Vagina (tissue), 2 donors: ENCODE data around the gene ATN1. TPM values are rescaled to one million over a fixed set of nuclear protein-coding genes. Genes with fewer than 3 reads are reported as not detected.

Experiments
- DNase-seq, 2 donors: peaks; one replicate each; pipeline ENCODE4 v3.0.0-alpha.2; 2017; ENCODE audit errors: extremely low spot score in 2 of 2
- H3K27ac ChIP-seq: fragments of 200-600 bp; sonication (generic); one replicate; pipeline ENCODE4 v1.5.1; 2019
- H3K27me3 ChIP-seq: fragments of 200-600 bp; sonication (generic); one replicate; pipeline ENCODE4 v1.5.1; 2019
- H3K36me3 ChIP-seq, 2 donors: fragments of 200-600 bp; sonication (generic); one replicate each; pipeline ENCODE4 v1.5.1; 2017 to 2019
- H3K4me1 ChIP-seq: fragments of 200-600 bp; sonication (generic); one replicate; pipeline ENCODE4 v1.5.1; 2019
- H3K4me3 ChIP-seq, 2 donors: fragments of 200-600 bp; sonication (generic); 1 replicate in 1 of 2; 2 replicates in 1 of 2; pipeline ENCODE4 v1.5.1; 2016 to 2019
- H3K9me3 ChIP-seq: fragments of 200-600 bp; sonication (generic); one replicate; pipeline ENCODE4 v1.5.1; 2019
- CTCF ChIP-seq, 3 experiments: fragments of 450-650 bp in 2 of 3; fragments of 200-600 bp in 1 of 3; sonication (generic) in 1 of 3; IDR thresholded peaks; one replicate each; pipeline ENCODE4 v1.5.1; 2017 to 2019; ENCODE audit warnings: antibody characterized with exemption in 3 of 3, mild to moderate bottlenecking in 2 of 3, moderate library complexity in 2 of 3
- POLR2A ChIP-seq, 2 donors: fragments of 450-650 bp; IDR thresholded peaks; one replicate each; pipeline ENCODE4 v1.6.1; 2017; ENCODE audit warnings: antibody characterized with exemption in 2 of 2, mild to moderate bottlenecking in 2 of 2, moderate library complexity in 2 of 2
- POLR2AphosphoS5 ChIP-seq, 2 donors: sonication (generic); formaldehyde crosslinking; IDR thresholded peaks; one replicate each; pipeline ENCODE4 v1.9.0; 2017; ENCODE audit warnings: antibody characterized with exemption in 2 of 2, mild to moderate bottlenecking in 2 of 2, low read depth in 1 of 2; ENCODE audit not compliant: insufficient read depth in 1 of 2
- intact Hi-C: fragments of 100-400 bp; cut with DNase I; formaldehyde crosslinking; loops from one replicate; pipeline ENCODE4 v1.15.1; 2023
- total RNA-seq: library from RNA; depleted of rRNA; stranded (reverse); fragments of >200 nt; gene quantifications from one replicate; pipeline ENCODE4 v1.2.3, GENCODE V29; 2016

Gene ATN1
- total RNA-seq, 1 donor from 2014 or later = 92.1 TPM

GRCh38 chr12:6970096-6970527 is 42.4 kb downstream of the ATN1 start:
- DNase-seq = no peak
- peaks cover 29% of the 10 kb centered on the region for H3K4me1 ChIP-seq
- intact Hi-C loops = loop anchor here (5.0 kb wide), 1 partner anchor 47 kb away; the partner anchor contains the start of gene LPCAT3
- no peaks in the 10 kb centered on the region for H3K9me3 ChIP-seq
- H3K27me3 ChIP-seq = no peaks in the 10 kb centered on the region
- peak overlapping the region; percentile 57 to 91 for H3K4me3 ChIP-seq
- H3K27ac ChIP-seq = peak overlapping the region; percentile 84
- H3K36me3 ChIP-seq = peaks cover 0 to 52% of the 10 kb centered on the region in 2 donors
- no peak for TF ChIP-seq POLR2AphosphoS5 (IDR thresholded peaks at IDR 0.05; ENCODE audit: insufficient read depth in 1 of 2, low read depth in 1 of 2)
- no peak for TF ChIP-seq CTCF (IDR thresholded peaks at IDR 0.05)
- TF ChIP-seq POLR2A (IDR thresholded peaks at IDR 0.05) = no peak

GRCh38 chr12:6974180-6974579 is 46.4 kb downstream of the ATN1 start:
- no peaks in the 10 kb centered on the region for H3K9me3 ChIP-seq
- H3K4me3 ChIP-seq = no peak overlapping the region
- H3K27me3 ChIP-seq = no peaks in the 10 kb centered on the region
- peaks cover 29% of the 10 kb centered on the region for H3K4me1 ChIP-seq
- intact Hi-C loops = loop anchor here (5.0 kb wide), 1 partner anchor 43 kb away; the partner anchor contains the start of gene LPCAT3
- DNase-seq = no peak
- H3K27ac ChIP-seq = no peak overlapping the region
- TF ChIP-seq POLR2AphosphoS5 (IDR thresholded peaks at IDR 0.05; ENCODE audit: insufficient read depth in 1 of 2, low read depth in 1 of 2) = no peak
- no peak for TF ChIP-seq POLR2A (IDR thresholded peaks at IDR 0.05)
- TF ChIP-seq CTCF (IDR thresholded peaks at IDR 0.05) = no peak
- H3K36me3 ChIP-seq = peaks cover 3 to 43% of the 10 kb centered on the region in 2 donors

- H3K9me3 ChIP-seq = no peaks in the 10 kb centered on the region
- TF ChIP-seq POLR2A (IDR thresholded peaks at IDR 0.05) = no peak
- TF ChIP-seq CTCF (IDR thresholded peaks at IDR 0.05) = no peak
- no peak for TF ChIP-seq POLR2AphosphoS5 (IDR thresholded peaks at IDR 0.05; ENCODE audit: insufficient read depth in 1 of 2, low read depth in 1 of 2)
- intact Hi-C loops = no loop called here
- no peak overlapping the region for H3K27ac ChIP-seq
- no peak overlapping the region for H3K4me3 ChIP-seq
- DNase-seq = no peak
- peaks cover 3 to 47% of the 10 kb centered on the region in 2 donors for H3K36me3 ChIP-seq
- peaks cover 19% of the 10 kb centered on the region for H3K4me1 ChIP-seq
- H3K27me3 ChIP-seq = no peaks in the 10 kb centered on the region
Measured at GRCh38 chr12:6975297-6976032, 47.7 kb downstream of the ATN1 start.

GRCh38 chr12:6977653-6978052 is 49.9 kb downstream of the ATN1 start:
- intact Hi-C loops = no loop called here
- Histone ChIP-seq H3K9me3 (no peaks in the 10 kb centered on the region), H3K27me3 (no peaks in the 10 kb centered on the region), H3K27ac (no peak overlapping the region), H3K36me3 (peaks cover 6 to 64% of the 10 kb centered on the region in 2 donors), H3K4me3 (no peak overlapping the region), H3K4me1 (peaks cover 9% of the 10 kb centered on the region)
- TF ChIP-seq POLR2A (IDR thresholded peaks at IDR 0.05) (no peak), CTCF (IDR thresholded peaks at IDR 0.05) (no peak), POLR2AphosphoS5 (IDR thresholded peaks at IDR 0.05; ENCODE audit: insufficient read depth in 1 of 2, low read depth in 1 of 2) (no peak)
- DNase-seq = no peak

GRCh38 chr12:6978188-6978587 is 50.4 kb downstream of the ATN1 start:
- DNase-seq = no peak
- Histone ChIP-seq H3K9me3 (no peaks in the 10 kb centered on the region), H3K27me3 (no peaks in the 10 kb centered on the region), H3K4me3 (no peak overlapping the region), H3K4me1 (peaks cover 9% of the 10 kb centered on the region), H3K36me3 (peaks cover 6 to 64% of the 10 kb centered on the region in 2 donors), H3K27ac (no peak overlapping the region)
- TF ChIP-seq POLR2AphosphoS5 (IDR thresholded peaks at IDR 0.05; ENCODE audit: insufficient read depth in 1 of 2, low read depth in 1 of 2) = peak in 1 of 2 donors; percentile 3
- TF ChIP-seq CTCF (IDR thresholded peaks at IDR 0.05) = no peak
- no peak for TF ChIP-seq POLR2A (IDR thresholded peaks at IDR 0.05)
- intact Hi-C loops = no loop called here
